ENCODE results near the gene TLE2. TPM values are rescaled to one million over a fixed set of nuclear protein-coding genes. Genes with fewer than 3 reads are reported as not detected.

Gene TLE2
- total RNA-seq, result 0.60 and 1.8 TPM in 2 replicates

DNA sequence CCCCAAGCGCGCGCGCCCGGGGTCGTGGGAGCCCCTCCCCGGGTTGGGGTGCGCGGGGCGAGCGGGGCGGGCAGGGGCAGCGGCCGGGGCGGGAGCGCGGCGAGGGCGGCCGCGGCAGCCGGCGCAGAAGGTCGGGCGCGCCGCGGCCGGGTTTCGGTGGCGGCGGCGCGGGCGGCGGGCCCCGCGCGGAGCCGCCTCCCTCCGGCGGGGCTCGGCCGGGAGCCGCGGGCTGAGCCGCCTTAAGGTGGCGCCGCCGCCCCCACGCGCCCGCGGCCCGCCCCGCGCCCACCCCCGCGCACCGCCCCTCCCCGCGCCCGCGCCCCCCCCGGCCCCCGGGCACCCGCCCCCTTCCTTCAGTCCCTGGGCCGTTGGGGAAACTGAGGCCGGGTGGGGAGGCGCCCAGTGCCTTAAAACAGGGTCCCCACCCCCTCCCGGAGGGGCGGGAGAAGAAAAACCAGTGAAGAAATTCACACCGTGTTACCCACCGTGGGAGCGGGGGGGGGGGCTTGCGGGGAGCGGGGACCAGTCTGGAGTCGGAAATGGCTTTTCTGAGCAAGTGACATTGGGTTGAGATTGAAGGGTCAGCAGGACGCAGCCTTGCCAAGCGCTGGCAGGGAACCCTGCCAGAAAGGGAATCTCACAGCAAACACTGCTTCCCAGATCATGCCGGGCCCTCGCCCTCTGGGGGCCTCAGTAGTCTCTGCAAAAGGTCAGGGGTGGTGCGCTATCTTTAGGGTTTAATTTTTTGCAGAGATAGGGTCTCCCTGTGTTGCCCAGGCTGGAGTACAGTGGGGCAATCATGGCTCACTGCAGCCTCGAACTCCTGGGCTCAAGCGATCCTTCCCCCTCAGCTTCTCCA is at the start of gene TLE2:
Gene TLE2 (minus strand): TSS at position 216 of the 859 bp plus-strand sequence. CDS start 376 bp downstream, outside the sequence.

DNA sequence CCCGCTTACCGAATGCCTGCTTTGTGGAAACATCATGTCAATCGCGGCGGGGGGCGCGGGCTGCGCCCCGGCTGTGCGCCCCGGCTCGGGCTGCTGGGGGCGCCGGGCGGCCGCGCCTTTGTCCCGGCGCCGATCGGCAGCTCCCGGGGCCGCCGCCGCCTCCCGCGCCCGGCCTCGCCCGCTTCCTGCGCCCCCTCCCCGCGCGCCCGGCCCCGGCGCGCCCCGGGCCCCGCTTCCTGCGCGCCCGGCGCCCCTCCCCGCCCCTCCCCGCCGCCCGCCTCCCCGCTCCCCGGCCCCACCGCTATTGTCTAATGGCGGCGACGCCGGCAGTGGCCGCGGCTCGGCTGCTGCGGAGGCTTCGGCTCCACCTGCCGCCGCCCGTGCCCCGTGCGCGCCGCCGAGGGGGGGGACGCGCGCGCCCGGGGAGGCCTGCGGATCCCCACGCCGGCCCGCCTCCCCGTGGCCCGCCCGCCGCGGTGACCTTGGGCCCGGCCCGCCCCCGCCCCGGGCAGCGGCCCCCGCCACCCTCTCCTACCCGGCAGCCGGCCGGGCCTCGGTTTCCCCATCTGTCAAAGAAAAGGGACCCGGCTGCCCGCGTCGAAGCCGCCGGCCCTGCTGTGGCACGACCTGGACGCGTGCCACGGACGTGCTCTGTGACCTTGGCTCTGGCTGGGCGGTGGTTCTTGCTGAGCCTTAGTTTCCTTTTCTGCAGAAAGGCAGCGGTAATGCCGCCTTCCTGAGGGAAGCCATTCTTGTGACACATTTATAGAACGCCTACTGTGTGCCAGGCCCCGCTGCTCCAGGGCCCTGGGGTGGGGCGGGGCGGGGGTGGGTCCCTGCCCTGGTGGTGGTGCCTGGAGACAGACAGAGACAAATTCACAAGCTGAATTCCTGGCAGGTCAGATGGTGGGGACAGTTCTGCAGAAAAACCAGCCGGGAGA is 33.4 kb upstream of the TLE2 start, which contains the start of gene TLE5:
Gene TLE5 (minus strand): TSS at position 331 of the 941 bp plus-strand sequence. CDS start 295 bp downstream, at position 36.

DNA sequence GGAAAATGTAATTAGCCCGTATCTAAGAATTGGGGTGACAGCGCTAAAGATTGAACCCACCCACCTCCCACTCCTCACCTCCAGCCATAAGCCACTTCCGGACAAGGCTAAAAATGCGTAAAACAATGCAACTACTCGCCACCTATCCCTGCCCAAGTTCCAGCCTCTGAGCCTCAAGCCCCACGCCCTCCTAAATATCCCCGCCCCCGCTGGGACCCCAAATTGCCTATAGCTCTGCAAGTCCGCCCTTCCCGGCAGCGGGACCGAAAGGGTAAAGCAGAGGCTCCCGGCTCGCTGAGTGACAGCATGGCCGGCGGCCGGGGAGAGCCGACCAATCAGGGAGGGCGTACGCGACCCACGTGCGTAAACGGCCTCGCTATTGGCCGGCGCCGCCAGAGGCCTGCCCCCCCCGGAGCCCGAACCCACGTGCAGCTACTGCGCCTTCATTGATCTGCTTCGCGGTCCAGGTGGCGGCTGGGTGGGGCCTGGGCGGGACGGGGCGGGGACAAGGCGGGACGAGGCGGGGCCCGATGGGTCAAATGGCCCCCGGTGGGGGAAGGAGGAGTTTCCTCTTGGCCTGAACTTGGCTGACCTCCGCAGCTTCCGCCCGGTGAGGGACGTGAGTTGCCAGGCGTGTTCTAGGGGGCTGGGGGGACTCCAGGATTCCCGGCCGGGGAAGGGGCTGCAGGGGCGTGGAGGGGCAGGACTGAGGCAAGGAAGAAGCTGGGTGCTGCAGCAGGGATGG is 51.9 kb downstream of the TLE2 start, which contains the start of gene TLE6:
Gene TLE6 (plus strand): TSS at position 564 of the 745 bp plus-strand sequence. CDS start 670 bp downstream, outside the sequence.

Other genes starting within 250 kb of the TLE2 start
- gene SGTA, start 246.0 kb downstream of the TLE2 start, total RNA-seq, result 70.2 and 72.1 TPM in 2 replicates
- 120 and 132 TPM in 2 replicates for gene THOP1, start 243.8 kb downstream of the TLE2 start, total RNA-seq
- 2.2 and 4.0 TPM in 2 replicates for gene ZNF554, start 209.4 kb downstream of the TLE2 start, total RNA-seq
- gene ZNF555, start 187.8 kb downstream of the TLE2 start, total RNA-seq, result 1.9 and 4.0 TPM in 2 replicates
- gene ZNF556, start 161.9 kb downstream of the TLE2 start, total RNA-seq, result 1.3 and 2.4 TPM in 2 replicates
- 8.0 and 14.7 TPM in 2 replicates for gene ZNF57, start 128.4 kb downstream of the TLE2 start, total RNA-seq
- 4.4 and 4.8 TPM in 2 replicates for gene ZNF77, start 84.3 kb downstream of the TLE2 start, total RNA-seq
- gene TLE6, start 51.7 kb downstream of the TLE2 start, total RNA-seq, result 0.21 and 0.93 TPM in 2 replicates
- gene TLE5, start 33.2 kb upstream of the TLE2 start, total RNA-seq, result 257 and 383 TPM in 2 replicates
- gene GNA11, start 65.1 kb upstream of the TLE2 start, total RNA-seq, result 34.9 and 52.5 TPM in 2 replicates
- gene GNA15, start 106.8 kb upstream of the TLE2 start, total RNA-seq, result 102 and 110 TPM in 2 replicates
- gene S1PR4, start 149.5 kb upstream of the TLE2 start, total RNA-seq, result 0.14 and 1.1 TPM in 2 replicates
- gene NCLN, start 156.7 kb upstream of the TLE2 start, total RNA-seq, result 84.0 and 91.4 TPM in 2 replicates
- not detected in 2 replicates for gene CELF5, start 195.4 kb upstream of the TLE2 start, total RNA-seq